SK-N-SH treated with all-trans-retinoic acid at 6 μM for 48 hours (cell line): Measurements from ENCODE around the gene PMM2.
"Not testable (repeated sequence)": the region's sequence is repeated elsewhere in the genome, so short reads cannot be mapped to it uniquely, and the experiment has no call there.

Experiments used
- ATAC-seq: fragments of 200-7000 bp; cut with Tn5 transposase; 3 replicates; pipeline ENCODE4 v1.9.1; 2020; ENCODE audit warnings: mild to moderate bottlenecking, moderate library complexity
- BACH2 ChIP-seq: fragments of 250-450 bp; sonication (Bioruptor Pico); IDR thresholded peaks from 2 replicates; pipeline ENCODE4 v1.9.0; 2021; ENCODE audit warnings: mild to moderate bottlenecking, borderline replicate concordance
- CSDC2 ChIP-seq: fragments of 250-450 bp; sonication (Bioruptor Pico); IDR thresholded peaks from 2 replicates; pipeline ENCODE4 v1.5.0; 2020; ENCODE audit warnings: mild to moderate bottlenecking, moderate library complexity
- CSRNP3 ChIP-seq: fragments of 250-450 bp; sonication (Bioruptor Pico); IDR thresholded peaks from 2 replicates; pipeline ENCODE4 v1.5.1; 2021; ENCODE audit warnings: mild to moderate bottlenecking, moderate library complexity
- ESRRG ChIP-seq: fragments of 250-450 bp; sonication (Bioruptor Pico); IDR thresholded peaks from 2 replicates; pipeline ENCODE4 v1.6.1; 2021; ENCODE audit warnings: mild to moderate bottlenecking
- ISL1 ChIP-seq: fragments of 250-450 bp; sonication (Bioruptor Pico); IDR thresholded peaks from 2 replicates; pipeline ENCODE4 v2.1.2; 2022; ENCODE audit warnings: mild to moderate bottlenecking, moderate library complexity
- PATZ1 ChIP-seq: fragments of 250-450 bp; sonication (Bioruptor Pico); IDR thresholded peaks from 2 replicates; pipeline ENCODE4 v1.8.0; 2020; ENCODE audit warnings: mild to moderate bottlenecking, moderate library complexity, borderline replicate concordance
- POU6F1 ChIP-seq: fragments of 250-450 bp; sonication (Bioruptor Pico); IDR thresholded peaks from 2 replicates; pipeline ENCODE4 v1.8.0; 2021; ENCODE audit warnings: low read depth, mild to moderate bottlenecking, moderate library complexity, borderline replicate concordance
- PPARA ChIP-seq: fragments of 250-450 bp; sonication (Bioruptor Pico); IDR thresholded peaks from 2 replicates; pipeline ENCODE4 v1.5.0; 2020; ENCODE audit warnings: mild to moderate bottlenecking, borderline replicate concordance
- TCF4 ChIP-seq: fragments of 250-450 bp; sonication (Bioruptor Pico); IDR thresholded peaks from 2 replicates; pipeline ENCODE4 v1.8.0; 2021; ENCODE audit warnings: mild to moderate bottlenecking, moderate library complexity, borderline replicate concordance
- TSHZ2 ChIP-seq: fragments of 250-450 bp; sonication (Bioruptor Pico); IDR thresholded peaks from 2 replicates; pipeline ENCODE4 v1.5.0; 2020; ENCODE audit warnings: mild to moderate bottlenecking, moderate library complexity
- ZFP3 ChIP-seq: fragments of 250-450 bp; sonication (Bioruptor Pico); IDR thresholded peaks from 2 replicates; pipeline ENCODE4 v1.5.0; 2020; ENCODE audit warnings: mild to moderate bottlenecking, moderate library complexity
- ZFP30 ChIP-seq: fragments of 450-650 bp; formaldehyde crosslinking; IDR thresholded peaks from 2 replicates; pipeline ENCODE4 v1.5.0; 2022; ENCODE audit warnings: mild to moderate bottlenecking, moderate library complexity
- ZNF70 ChIP-seq: fragments of 450-650 bp; formaldehyde crosslinking; IDR thresholded peaks from 2 replicates; pipeline ENCODE4 v1.5.0; 2020; ENCODE audit warnings: mild to moderate bottlenecking, moderate library complexity
- ZNF8 ChIP-seq: fragments of 450-650 bp; formaldehyde crosslinking; IDR thresholded peaks from 2 replicates; pipeline ENCODE4 v1.5.0; 2020; ENCODE audit warnings: mild to moderate bottlenecking, moderate library complexity

PMM2 gene

GRCh38 chr16:8797364-8798173, at the start of gene PMM2, which contains the start of gene TMEM186:
TSS of gene PMM2 (plus strand) at chr16:8797839. CDS start at chr16:8797883, 44 bp downstream.
TSS of gene TMEM186 (minus strand) at chr16:8797639. CDS start at chr16:8797614, 25 bp downstream.
- peak; percentile 98 for ATAC-seq
- TF ChIP-seq BACH2 (CRISPR knock-in tag) (no peak), TSHZ2 (no peak), ZFP3 (CRISPR knock-in tag) (0 out of 2 replicates have a peak, but pooled peaks have one; percentile 17)

GRCh38 chr16:8748944-8749343, 48.7 kb upstream of the PMM2 start:
- ATAC-seq = not testable (repeated sequence)

GRCh38 chr16:8751481-8752311, 45.9 kb upstream of the PMM2 start:
- ATAC-seq = peak; percentile 90
- TF ChIP-seq ISL1 (0 out of 2 replicates have a peak, but pooled peaks have one; percentile 14), POU6F1 (CRISPR knock-in tag) (no peak), TCF4 (CRISPR knock-in tag) (no peak), ZFP30 (CRISPR knock-in tag) (no peak)

GRCh38 chr16:8752706-8753105, 44.9 kb upstream of the PMM2 start:
- no peak for ATAC-seq
- no peak for TF ChIP-seq ISL1
- TF ChIP-seq PPARA = no peak
- no peak for TF ChIP-seq TSHZ2
- TF ChIP-seq POU6F1 (CRISPR knock-in tag) = no peak
- no peak for TF ChIP-seq ZNF70 (CRISPR knock-in tag)
- TF ChIP-seq ESRRG (CRISPR knock-in tag) = no peak
- no peak for TF ChIP-seq CSDC2
- TF ChIP-seq PATZ1 (CRISPR knock-in tag) = no peak
- TF ChIP-seq CSRNP3 = no peak
- TF ChIP-seq ZNF8 = no peak
